Activated CD8-positive, alpha-beta memory T cell treated with anti-CD3 and anti-CD28 coated beads, Interleukin-2, amount 50 U/mL, for 1 hour (primary cell): ENCODE results near the gene HPS4.
"Not testable (repeated sequence)": the region's sequence is repeated elsewhere in the genome, so short reads cannot be mapped to it uniquely, and the experiment has no call there.

ENCODE experiments used
- DNase-seq: peaks from one replicate; pipeline ENCODE4 v3.0.0-alpha.2; 2020; ENCODE audit errors: extremely low read depth

Gene HPS4

GRCh38 chr22:26414347-26414746, 69.2 kb downstream of the HPS4 start:
- DNase-seq = no peak

- DNase-seq = no peak
Observed at GRCh38 chr22:26410386-26410785, 73.2 kb downstream of the HPS4 start.

- no peak for DNase-seq
Observed at GRCh38 chr22:26409719-26410335, 73.8 kb downstream of the HPS4 start.

GRCh38 chr22:26408562-26409220, 74.9 kb downstream of the HPS4 start:
- DNase-seq = not testable (repeated sequence)

- no peak for DNase-seq
Observed at GRCh38 chr22:26406118-26406517, 77.5 kb downstream of the HPS4 start.

- no peak for DNase-seq
Observed at GRCh38 chr22:26404851-26405421, 78.6 kb downstream of the HPS4 start.

GRCh38 chr22:26401726-26402125, 81.9 kb downstream of the HPS4 start:
- no peak for DNase-seq
